ENCODE measurements around the gene BARX2. TPM values are rescaled to one million over a fixed set of nuclear protein-coding genes. Genes with fewer than 3 reads are reported as not detected.

The BARX2 gene
- total RNA-seq, 1 donor from 2014 or later = not detected

GRCh38 chr11:129370715-129371114, 4.9 kb upstream of the BARX2 start:
- TF ChIP-seq CTCF (conservative IDR thresholded peaks at IDR 0.05) = no peak
- Mint-ChIP-seq H3K4me1 (peaks cover 22% of the 10 kb centered on the region), H3K4me3 (no peak overlapping the region)

DNA sequence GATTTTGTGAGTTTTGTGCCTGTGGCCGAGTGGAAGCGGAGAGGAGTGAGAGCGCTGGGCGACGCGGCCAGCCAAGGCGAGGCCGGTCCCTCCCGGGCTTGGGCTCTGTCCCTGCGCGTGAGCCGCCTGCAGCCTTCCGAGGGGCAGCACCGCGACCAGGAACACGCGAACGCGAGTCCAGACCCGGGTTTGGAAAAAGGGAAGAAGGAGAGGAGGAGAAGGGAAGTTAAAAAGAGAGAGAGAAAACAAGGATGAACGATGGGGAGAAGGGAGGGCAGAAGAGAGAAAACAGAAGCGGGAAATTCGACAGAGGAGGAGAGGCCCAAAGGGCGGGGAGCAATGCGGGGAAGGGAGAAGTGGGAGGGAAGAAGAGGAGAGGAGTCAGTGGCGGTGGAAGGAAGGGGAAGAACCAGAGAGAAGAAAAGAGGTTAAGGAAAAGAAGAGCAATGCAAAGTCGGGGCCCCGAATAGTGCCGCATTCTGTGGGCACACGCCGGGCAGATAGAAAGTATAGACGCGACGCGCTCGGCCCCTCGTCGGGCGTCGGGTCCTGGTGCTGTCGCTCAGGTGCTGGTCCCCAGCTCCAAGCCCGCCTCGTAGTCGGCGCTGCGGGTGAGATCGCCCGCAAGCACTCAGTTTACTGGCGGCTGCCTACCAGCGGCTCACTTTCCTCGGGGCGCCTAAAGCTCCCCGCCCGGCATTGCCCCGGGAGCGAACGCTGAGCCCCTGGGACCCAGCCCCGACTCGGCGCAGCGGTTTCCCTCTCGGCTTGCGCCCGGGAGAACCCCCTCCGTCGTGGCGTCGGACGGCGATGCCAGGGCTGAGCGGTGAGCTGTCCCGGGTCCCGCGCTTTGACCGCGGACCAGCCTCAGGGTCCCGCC, 2.8 kb upstream of the BARX2 start:
- Mint-ChIP-seq H3K4me3 (peak overlapping the region; percentile 45), H3K27me3 (ENCODE audit: low read depth) (peaks cover 95% of the 10 kb centered on the region), H3K9me3 (no peaks in the 10 kb centered on the region), H3K4me1 (peaks cover 30% of the 10 kb centered on the region), H3K36me3 (ENCODE audit: low read depth) (no peaks in the 10 kb centered on the region), H3K27ac (ENCODE audit: unreplicated experiment) (no peak overlapping the region)
- no peak for DNase-seq (ENCODE audit: low read depth, low spot score)
- TF ChIP-seq CTCF (conservative IDR thresholded peaks at IDR 0.05) = no peak

More at GRCh38 chr11:129370715-129371114, 4.9 kb upstream of the BARX2 start:
- Mint-ChIP-seq H3K9me3 (no peaks in the 10 kb centered on the region), H3K36me3 (ENCODE audit: low read depth) (no peaks in the 10 kb centered on the region), H3K27ac (ENCODE audit: unreplicated experiment) (no peak overlapping the region), H3K27me3 (ENCODE audit: low read depth) (peaks cover 96% of the 10 kb centered on the region)
- no peak for DNase-seq (ENCODE audit: low read depth, low spot score)

GRCh38 chr11:129373489-129373953, 2.1 kb upstream of the BARX2 start:
- DNase-seq (ENCODE audit: low read depth, low spot score) = no peak
- Mint-ChIP-seq H3K36me3 (ENCODE audit: low read depth) (no peaks in the 10 kb centered on the region), H3K9me3 (no peaks in the 10 kb centered on the region), H3K27ac (ENCODE audit: unreplicated experiment) (no peak overlapping the region), H3K4me3 (peak overlapping the region; percentile 79), H3K27me3 (ENCODE audit: low read depth) (peaks cover 95% of the 10 kb centered on the region), H3K4me1 (peaks cover 30% of the 10 kb centered on the region)
- no peak for TF ChIP-seq CTCF (conservative IDR thresholded peaks at IDR 0.05)

DNA sequence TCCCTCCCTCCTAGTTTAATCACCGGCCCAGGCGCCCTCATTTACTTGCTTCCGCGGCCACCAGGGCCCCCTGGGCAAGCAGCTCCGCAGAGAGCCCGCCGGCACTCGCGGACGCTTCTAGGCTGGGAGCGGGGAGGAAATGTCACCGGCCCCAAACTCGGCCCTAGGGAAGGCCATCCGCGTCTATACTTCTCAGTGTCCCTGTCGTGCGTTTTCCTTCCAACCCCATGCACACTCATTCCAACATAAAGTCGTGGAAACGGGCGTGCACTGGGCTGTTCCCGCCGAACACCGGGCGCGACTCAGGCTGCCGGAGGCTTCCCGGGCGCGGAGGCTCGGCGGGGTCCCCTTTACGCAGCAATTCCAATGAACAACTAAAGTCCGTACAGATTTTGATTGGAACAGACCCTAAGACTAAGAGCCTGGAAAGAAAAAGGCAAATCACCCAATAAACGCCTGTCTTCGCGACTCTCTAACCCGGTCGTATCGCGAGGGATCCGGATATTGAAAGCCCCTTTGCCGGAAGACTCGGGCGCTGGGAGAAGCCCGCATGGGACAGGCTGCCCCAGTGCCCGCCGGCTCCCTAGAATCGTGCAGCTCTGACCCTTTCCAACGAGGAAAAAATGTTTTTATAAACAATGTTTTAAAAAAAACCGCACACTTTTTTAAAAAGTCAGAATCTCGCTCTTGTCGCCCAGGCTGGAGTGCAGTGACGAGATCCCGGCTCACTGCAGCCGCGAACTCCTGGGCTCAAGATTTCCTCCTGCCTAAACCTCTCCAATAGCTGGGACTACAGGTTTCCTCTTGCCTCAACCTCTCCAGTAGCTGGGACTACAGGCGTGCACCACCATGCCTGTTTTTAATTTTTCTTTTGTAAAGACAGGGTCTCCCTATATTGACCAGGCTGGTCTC, 1.3 kb upstream of the BARX2 start:
- Mint-ChIP-seq H3K36me3 (ENCODE audit: low read depth) (no peaks in the 10 kb centered on the region), H3K27me3 (ENCODE audit: low read depth) (peaks cover 95% of the 10 kb centered on the region), H3K27ac (ENCODE audit: unreplicated experiment) (no peak overlapping the region), H3K4me1 (peaks cover 30% of the 10 kb centered on the region), H3K4me3 (peak overlapping the region; percentile 79), H3K9me3 (no peaks in the 10 kb centered on the region)
- TF ChIP-seq CTCF (conservative IDR thresholded peaks at IDR 0.05) = peak; percentile 39
- no peak for DNase-seq (ENCODE audit: low read depth, low spot score)

DNA sequence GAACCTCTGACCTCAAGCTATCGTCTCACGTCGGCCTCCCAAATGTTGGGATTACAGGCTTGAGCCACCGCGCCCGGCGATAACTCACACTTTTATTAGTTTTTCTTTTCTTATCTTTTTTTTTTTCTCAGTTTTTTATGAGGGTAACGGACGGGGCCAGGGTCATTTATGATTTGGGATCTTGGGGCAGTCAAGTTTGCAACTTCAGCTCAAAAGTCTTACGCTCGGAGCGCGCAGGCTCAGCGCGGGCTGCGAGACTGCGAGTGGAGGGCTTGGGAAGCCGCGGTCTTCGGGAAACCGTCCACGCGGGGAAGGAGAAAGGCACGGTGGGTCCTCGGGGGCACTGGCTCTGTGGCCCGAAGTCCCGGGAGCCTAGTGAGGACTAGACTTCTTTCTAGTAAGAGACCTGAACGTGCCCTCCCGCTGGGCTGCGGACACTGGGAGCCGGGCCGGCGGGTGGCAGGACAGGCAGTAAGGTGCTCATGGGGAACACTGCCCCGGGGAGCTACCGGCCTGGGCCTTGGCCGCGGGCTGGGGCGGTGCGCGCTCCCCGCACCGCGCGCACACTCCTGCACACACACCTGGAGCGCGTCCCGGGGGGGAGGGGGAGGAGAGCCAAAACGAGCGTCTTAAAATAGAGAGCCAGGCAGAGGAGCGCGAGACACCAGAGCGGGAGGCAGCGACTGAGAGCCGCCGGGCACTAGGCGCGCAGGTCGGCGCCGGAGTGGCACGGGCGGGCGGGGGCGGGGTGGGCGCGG, 476 bp upstream of the BARX2 start:
- DNase-seq (ENCODE audit: low read depth, low spot score) = no peak
- Mint-ChIP-seq H3K36me3 (ENCODE audit: low read depth) (no peaks in the 10 kb centered on the region), H3K27me3 (ENCODE audit: low read depth) (peaks cover 95% of the 10 kb centered on the region), H3K4me1 (peaks cover 30% of the 10 kb centered on the region), H3K9me3 (no peaks in the 10 kb centered on the region), H3K4me3 (peak overlapping the region; percentile 79), H3K27ac (ENCODE audit: unreplicated experiment) (no peak overlapping the region)
- TF ChIP-seq CTCF (conservative IDR thresholded peaks at IDR 0.05) = no peak
